HG02870 (cell line): ENCODE results near the gene PID1.
"Not testable (repeated sequence)": the region's sequence is repeated elsewhere in the genome, so short reads cannot be mapped to it uniquely, and the experiment has no call there.

ENCODE experiments used
- ATAC-seq: cut with Tn5 transposase; IDR thresholded peaks from one replicate; pipeline ENCODE4 v1.9.1; 2021; ENCODE audit warnings: mild to moderate bottlenecking, moderate library complexity; ENCODE audit not compliant: unreplicated experiment

The PID1 gene

GRCh38 chr2:229083606-229084340, 187.3 kb downstream of the PID1 start:
- ATAC-seq, result no peak

GRCh38 chr2:229081411-229081810, 189.7 kb downstream of the PID1 start:
- ATAC-seq, result no peak

GRCh38 chr2:229080172-229080571, 190.9 kb downstream of the PID1 start:
- ATAC-seq, result no peak

- ATAC-seq, result not testable (repeated sequence)
Measured at GRCh38 chr2:229076886-229077285, 194.2 kb downstream of the PID1 start.

GRCh38 chr2:229073935-229074334, 197.2 kb downstream of the PID1 start:
- ATAC-seq, result no peak

- ATAC-seq, result no peak
Measured at GRCh38 chr2:229071292-229071976, 199.7 kb downstream of the PID1 start.

GRCh38 chr2:229066121-229066715, 204.9 kb downstream of the PID1 start:
- ATAC-seq, result no peak

GRCh38 chr2:229064749-229065148, 206.3 kb downstream of the PID1 start:
- ATAC-seq, result no peak

GRCh38 chr2:229060147-229060546, 210.9 kb downstream of the PID1 start:
- ATAC-seq, result no peak

GRCh38 chr2:229059331-229060033, 211.6 kb downstream of the PID1 start:
- no peak for ATAC-seq

GRCh38 chr2:229057976-229058553, 213.0 kb downstream of the PID1 start:
- ATAC-seq, result no peak

- no peak for ATAC-seq
Measured at GRCh38 chr2:229054311-229054710, 216.8 kb downstream of the PID1 start.

GRCh38 chr2:229051798-229052197, 219.3 kb downstream of the PID1 start:
- ATAC-seq, result no peak

- no peak for ATAC-seq
Measured at GRCh38 chr2:229050133-229050532, 221.0 kb downstream of the PID1 start.

GRCh38 chr2:229048134-229048533, 223.0 kb downstream of the PID1 start:
- ATAC-seq, result no peak

- ATAC-seq, result no peak
Measured at GRCh38 chr2:229045671-229046070, 225.4 kb downstream of the PID1 start.

- ATAC-seq, result no peak
Measured at GRCh38 chr2:229044581-229044980, 226.5 kb downstream of the PID1 start.

GRCh38 chr2:229043681-229044080, 227.4 kb downstream of the PID1 start:
- no peak for ATAC-seq

GRCh38 chr2:229042349-229042748, 228.7 kb downstream of the PID1 start:
- ATAC-seq, result no peak

GRCh38 chr2:229041691-229042090, 229.4 kb downstream of the PID1 start:
- no peak for ATAC-seq

- ATAC-seq, result no peak
Measured at GRCh38 chr2:229037621-229038020, 233.5 kb downstream of the PID1 start.
